Natural killer cell (primary cell): Measurements from ENCODE around the gene VEGFA. TPM values are rescaled to one million over a fixed set of nuclear protein-coding genes. Genes with fewer than 3 reads are reported as not detected.

Experiments
- ATAC-seq, 3 donors: fragments of 150-1000 bp in 2 of 3; fragments of 200-7000 bp in 1 of 3; cut with Tn5 transposase; 1 replicate in 1 of 3; 2 replicates in 2 of 3; pipeline ENCODE4 v1.10.0; 2021; ENCODE audit warnings: mild to moderate bottlenecking in 2 of 3, moderate library complexity in 2 of 3
- DNase-seq, 2 donors: peaks; one replicate each; pipeline versions ENCODE4 v3.0.0 to v3.0.0-alpha.2; 2013 to 2021; ENCODE audit warnings: mixed read lengths in 1 of 2
- H3K27ac ChIP-seq: one replicate; pipeline ENCODE4 v1.5.1; 2013; ENCODE audit warnings: mild to moderate bottlenecking, low read length
- H3K27me3 ChIP-seq: one replicate; pipeline ENCODE4 v1.6.1; 2013; ENCODE audit warnings: low read length; ENCODE audit not compliant: control insufficient read depth, insufficient read depth
- H3K36me3 ChIP-seq: one replicate; pipeline ENCODE4 v1.6.1; 2013; ENCODE audit warnings: low read length; ENCODE audit not compliant: control insufficient read depth, insufficient read depth
- H3K4me1 ChIP-seq: one replicate; pipeline ENCODE4 v1.6.1; 2013; ENCODE audit warnings: low read length; ENCODE audit not compliant: control insufficient read depth, insufficient read depth
- H3K4me3 ChIP-seq: one replicate; pipeline ENCODE4 v1.5.1; 2013; ENCODE audit warnings: low read length
- H3K9me3 ChIP-seq: one replicate; pipeline ENCODE4 v1.6.1; 2013; ENCODE audit warnings: low read length; ENCODE audit not compliant: control insufficient read depth, insufficient read depth
- H3K27ac Mint-ChIP-seq, 2 donors: one replicate each; pipeline ENCODE4 v1.8.0; 2022; ENCODE audit warnings: mild to moderate bottlenecking in 2 of 2, mixed read lengths in 2 of 2, moderate library complexity in 1 of 2
- H3K27me3 Mint-ChIP-seq, 2 donors: one replicate each; pipeline ENCODE4 v1.8.0; 2022; ENCODE audit warnings: low read depth in 2 of 2, mixed read lengths in 2 of 2
- H3K36me3 Mint-ChIP-seq: one replicate; pipeline ENCODE4 v1.8.0; 2022; ENCODE audit warnings: mixed read lengths
- H3K4me1 Mint-ChIP-seq, 2 donors: one replicate each; pipeline ENCODE4 v1.8.0; 2022; ENCODE audit warnings: mixed read lengths in 2 of 2
- H3K4me3 Mint-ChIP-seq: one replicate; pipeline ENCODE4 v1.8.0; 2022; ENCODE audit warnings: mild to moderate bottlenecking, moderate library complexity, mixed read lengths
- H3K9me3 Mint-ChIP-seq, 2 donors: one replicate each; pipeline ENCODE4 v1.8.0; 2022; ENCODE audit warnings: mixed read lengths in 2 of 2
- WGBS: methylation state at CpG from one replicate; pipeline ENCODE4 v1.1.7; 2013; ENCODE audit warnings: missing lambda C conversion rate; ENCODE audit not compliant: insufficient coverage; 5-methylcytosine and 5-hydroxymethylcytosine counted together
- intact Hi-C: fragments of 100-400 bp; cut with micrococcal nuclease; formaldehyde crosslinking; loops from one replicate; pipeline ENCODE4 v1.14.2; 2022
- total RNA-seq, 4 donors: library from RNA; stranded (reverse); fragments of 120-200 nt in 1 of 4; gene quantifications; one replicate each; pipeline versions ENCODE4 v1.2.3 to v1.2.4, GENCODE V29; 2013 to 2022
- TF ChIP-seq, protein P1 (sequence below): fragments of 200-600 bp; IDR thresholded peaks from one replicate; pipeline ENCODE4 v1.8.0; 2022; ENCODE audit warnings: antibody characterized with exemption

The VEGFA gene
- 10 to 100 TPM in 1 of 3 donors, 1 to 10 TPM in 2; 3.6 to 27.5 (median 3.7) TPM for total RNA-seq
- total RNA-seq (2013), result 3.3 TPM

- DNase-seq, result peak; percentile 85 to 93
- Mint-ChIP-seq H3K36me3 (no peaks in the 10 kb centered on the region), H3K27me3 (peaks cover 7 to 35% of the 10 kb centered on the region in 2 donors), H3K9me3 (no peaks in the 10 kb centered on the region), H3K27ac (peak within 1 kb of the TSS; percentile 43 to 80), H3K4me1 (peaks cover 10 to 24% of the 10 kb centered on the region in 2 donors), H3K4me3 (peak within 1 kb of the TSS; percentile 97)
- Histone ChIP-seq H3K4me3 (peak within 1 kb of the TSS; percentile 45), H3K4me1 (peaks cover 28% of the 10 kb centered on the region), H3K27me3 (peaks cover 26% of the 10 kb centered on the region), H3K27ac (no peak within 1 kb of the TSS), H3K36me3 (no peaks in the 10 kb centered on the region), H3K9me3 (no peaks in the 10 kb centered on the region)
- peak; percentile 79 to 92 (median 83) for ATAC-seq
- intact Hi-C loops, result loop anchor here (1.0 to 5.0 kb wide), 5 partner anchors 45 to 310 kb away; no protein-coding TSS in a partner anchor
- WGBS, result under 1% methylated on average over 59 of the region's 62 CpGs
- TF ChIP-seq, protein P1, sequence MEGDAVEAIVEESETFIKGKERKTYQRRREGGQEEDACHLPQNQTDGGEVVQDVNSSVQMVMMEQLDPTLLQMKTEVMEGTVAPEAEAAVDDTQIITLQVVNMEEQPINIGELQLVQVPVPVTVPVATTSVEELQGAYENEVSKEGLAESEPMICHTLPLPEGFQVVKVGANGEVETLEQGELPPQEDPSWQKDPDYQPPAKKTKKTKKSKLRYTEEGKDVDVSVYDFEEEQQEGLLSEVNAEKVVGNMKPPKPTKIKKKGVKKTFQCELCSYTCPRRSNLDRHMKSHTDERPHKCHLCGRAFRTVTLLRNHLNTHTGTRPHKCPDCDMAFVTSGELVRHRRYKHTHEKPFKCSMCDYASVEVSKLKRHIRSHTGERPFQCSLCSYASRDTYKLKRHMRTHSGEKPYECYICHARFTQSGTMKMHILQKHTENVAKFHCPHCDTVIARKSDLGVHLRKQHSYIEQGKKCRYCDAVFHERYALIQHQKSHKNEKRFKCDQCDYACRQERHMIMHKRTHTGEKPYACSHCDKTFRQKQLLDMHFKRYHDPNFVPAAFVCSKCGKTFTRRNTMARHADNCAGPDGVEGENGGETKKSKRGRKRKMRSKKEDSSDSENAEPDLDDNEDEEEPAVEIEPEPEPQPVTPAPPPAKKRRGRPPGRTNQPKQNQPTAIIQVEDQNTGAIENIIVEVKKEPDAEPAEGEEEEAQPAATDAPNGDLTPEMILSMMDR, result peak; percentile 95
These were observed at the start of gene VEGFA for GRCh38 chr6:43769526-43770371. Gene VEGFA, plus strand, starts transcription at chr6:43770211.

DNA sequence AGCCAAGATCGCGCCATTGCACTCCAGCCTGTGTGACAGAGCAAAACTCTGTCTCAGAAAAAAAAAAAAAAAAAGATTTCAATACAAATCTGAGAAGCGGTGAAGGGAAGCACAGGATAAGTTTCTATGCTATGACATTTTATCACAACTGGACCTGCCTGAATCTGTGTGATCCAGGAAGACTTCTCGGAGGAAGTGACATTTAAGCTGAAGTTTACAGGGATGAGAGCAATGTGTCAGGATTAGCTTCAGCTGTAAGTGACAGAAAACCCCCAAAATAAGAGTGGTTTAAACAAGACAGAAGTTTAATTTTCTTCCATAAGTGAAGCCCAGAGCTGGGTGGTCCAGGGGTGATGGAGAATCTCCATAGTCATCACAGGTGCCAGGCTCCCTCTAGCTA lies 49.0 kb upstream of the VEGFA start:
- Histone ChIP-seq H3K36me3 (no peaks in the 10 kb centered on the region), H3K4me3 (no peak overlapping the region), H3K9me3 (no peaks in the 10 kb centered on the region), H3K27ac (no peak overlapping the region), H3K27me3 (no peaks in the 10 kb centered on the region), H3K4me1 (peaks cover 24% of the 10 kb centered on the region)
- intact Hi-C loops, result no loop called here
- Mint-ChIP-seq H3K9me3 (no peaks in the 10 kb centered on the region), H3K4me3 (no peak overlapping the region), H3K27ac (no peak overlapping the region), H3K4me1 (peaks cover 14 to 25% of the 10 kb centered on the region in 2 donors), H3K36me3 (no peaks in the 10 kb centered on the region), H3K27me3 (peaks cover 11 to 18% of the 10 kb centered on the region in 2 donors)
- no peak for ATAC-seq
- TF ChIP-seq, protein P1, result no peak
- WGBS, result 74% methylated on average over 4 of the region's 4 CpGs
- no peak for DNase-seq

GRCh38 chr6:43722920-43723545 lies 47.0 kb upstream of the VEGFA start:
- Mint-ChIP-seq H3K36me3 (no peaks in the 10 kb centered on the region), H3K9me3 (no peaks in the 10 kb centered on the region), H3K27ac (no peak overlapping the region), H3K4me3 (no peak overlapping the region), H3K27me3 (peaks cover 11 to 18% of the 10 kb centered on the region in 2 donors), H3K4me1 (peaks cover 14 to 25% of the 10 kb centered on the region in 2 donors)
- intact Hi-C loops, result loop anchor here (2.0 kb wide), 1 partner anchor 56 kb away; no protein-coding TSS in a partner anchor
- ATAC-seq, result no peak
- Histone ChIP-seq H3K9me3 (no peaks in the 10 kb centered on the region), H3K27me3 (no peaks in the 10 kb centered on the region), H3K4me1 (peaks cover 25% of the 10 kb centered on the region), H3K4me3 (no peak overlapping the region), H3K27ac (no peak overlapping the region), H3K36me3 (no peaks in the 10 kb centered on the region)
- no peak for DNase-seq
- TF ChIP-seq, protein P1, result no peak
- whole genome bisulfite sequencing, result 90% methylated on average over 10 of the region's 10 CpGs
